HG03571 (cell line): ENCODE measurements around the gene RNF212.

ENCODE experiments used
- ATAC-seq: cut with Tn5 transposase; IDR thresholded peaks from one replicate; pipeline ENCODE4 v1.9.1; 2021; ENCODE audit not compliant: unreplicated experiment

RNF212 gene

DNA sequence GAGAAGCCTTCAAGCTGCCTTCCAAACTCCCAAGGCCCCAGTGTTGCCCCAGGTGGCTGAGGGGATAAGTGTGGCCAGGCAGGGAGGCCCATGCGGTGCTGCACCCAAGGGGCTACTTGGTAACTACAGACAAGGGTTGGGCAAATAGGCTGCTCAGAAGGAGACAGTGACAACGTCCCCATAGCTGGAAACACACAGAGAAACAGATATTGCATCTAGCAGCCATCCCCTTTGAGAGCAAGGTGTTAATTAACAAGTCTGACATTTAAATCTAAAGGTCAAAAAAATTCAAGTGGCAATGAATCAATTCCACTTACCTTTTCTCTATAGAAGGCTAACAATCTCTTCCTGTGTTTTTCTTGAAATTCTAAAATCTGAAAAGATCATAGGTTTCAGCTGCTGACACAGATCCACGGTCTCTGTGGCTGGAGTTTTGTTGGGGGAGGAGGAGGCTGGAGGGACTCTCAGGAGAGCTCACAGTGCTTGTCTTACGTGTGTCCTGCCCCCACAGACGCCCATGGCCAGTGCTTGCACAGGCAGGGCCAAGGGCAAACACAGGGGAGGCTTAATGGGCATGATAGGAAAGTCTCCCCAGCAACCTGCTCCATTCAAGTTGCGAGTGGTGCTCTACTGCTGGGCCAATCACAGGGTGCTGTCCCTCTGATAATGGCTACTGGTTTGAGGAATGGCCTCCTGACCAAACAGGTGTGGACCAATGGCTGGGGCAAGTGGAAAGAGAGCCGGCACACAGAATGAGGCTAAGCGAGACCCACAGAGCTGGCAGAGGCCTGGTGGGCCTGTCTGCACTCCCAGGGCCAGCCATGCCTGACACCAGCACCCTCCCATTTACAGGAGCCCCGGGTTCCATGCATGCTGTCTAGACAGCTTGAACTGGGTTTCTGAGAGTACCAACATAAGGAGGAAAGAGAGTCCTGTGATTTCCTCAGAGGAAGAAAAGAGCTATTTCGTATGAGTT is 22.6 kb downstream of the RNF212 start:
- no peak for ATAC-seq

DNA sequence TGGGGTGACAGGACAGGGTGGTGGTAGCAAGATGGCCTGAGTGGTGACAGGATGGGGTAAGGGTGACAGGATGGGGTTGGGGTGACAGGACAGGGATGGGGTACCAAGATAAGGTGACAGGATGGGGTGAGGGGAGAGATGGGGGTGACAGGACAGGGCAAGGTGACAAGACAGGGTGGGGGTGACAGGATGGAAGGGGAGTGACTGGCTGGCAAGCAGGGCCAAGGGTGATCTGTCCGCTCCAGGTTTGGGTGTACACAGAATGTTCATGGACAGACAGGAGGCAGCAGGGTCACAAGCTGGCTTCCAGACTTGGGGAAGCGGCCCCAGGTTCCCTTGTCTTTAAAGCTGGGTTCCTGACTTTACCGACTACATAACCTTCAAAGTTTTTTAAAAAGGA is 23.3 kb downstream of the RNF212 start:
- ATAC-seq, result no peak

GRCh38 chr4:1087371-1087770 is 26.0 kb downstream of the RNF212 start:
- no peak for ATAC-seq

- no peak for ATAC-seq
Measured at GRCh38 chr4:1086011-1086410, 27.4 kb downstream of the RNF212 start.

DNA sequence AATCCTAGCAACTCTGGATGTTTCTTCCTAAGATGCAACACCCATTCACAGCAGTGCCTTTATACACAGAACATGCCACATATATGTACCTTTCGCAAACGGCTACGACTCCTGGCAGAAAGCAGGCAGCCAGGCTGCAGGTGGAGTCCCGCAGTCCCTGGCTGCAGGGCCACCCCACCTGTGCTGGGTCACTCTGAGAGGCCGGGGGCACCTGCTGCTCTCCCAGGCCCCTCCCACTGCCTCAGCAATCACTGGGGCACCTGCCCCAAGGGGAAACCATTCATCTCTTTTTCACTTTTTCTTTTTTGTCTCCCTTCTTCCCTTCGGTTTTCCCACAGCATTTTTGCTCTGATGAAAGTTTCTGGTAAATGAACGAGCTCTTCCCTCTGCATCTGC is 28.0 kb downstream of the RNF212 start:
- ATAC-seq, result no peak

DNA sequence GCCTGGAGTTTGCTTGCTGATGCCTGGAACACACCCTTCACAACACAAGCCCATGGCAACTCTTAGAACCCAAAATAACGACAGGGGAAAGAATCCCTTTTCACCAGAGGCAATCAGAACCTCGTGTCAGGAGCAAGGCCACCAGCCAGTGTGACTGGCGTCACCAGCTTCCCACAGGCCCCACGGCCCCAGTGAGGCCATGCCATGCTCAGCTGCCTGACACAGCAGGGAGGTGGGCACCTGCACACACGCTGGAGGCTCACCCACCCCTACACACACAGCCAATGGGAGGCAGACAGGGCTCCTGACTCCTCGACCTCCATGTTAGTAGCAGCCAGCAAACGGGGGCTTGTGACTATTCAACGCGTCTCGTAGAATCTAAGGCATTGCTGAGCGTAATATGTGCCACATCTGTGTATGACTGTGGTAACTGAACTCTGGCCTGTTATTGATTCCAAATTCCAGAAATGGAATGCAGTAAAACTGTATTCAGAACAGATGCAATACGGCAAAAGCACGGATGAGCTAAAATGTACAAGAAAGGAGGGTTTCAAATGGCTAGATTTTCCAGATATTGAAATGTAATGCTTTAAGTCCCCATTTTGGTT is 28.5 kb downstream of the RNF212 start:
- no peak for ATAC-seq

- no peak for ATAC-seq
Measured at GRCh38 chr4:1084394-1084793, 29.0 kb downstream of the RNF212 start.

DNA sequence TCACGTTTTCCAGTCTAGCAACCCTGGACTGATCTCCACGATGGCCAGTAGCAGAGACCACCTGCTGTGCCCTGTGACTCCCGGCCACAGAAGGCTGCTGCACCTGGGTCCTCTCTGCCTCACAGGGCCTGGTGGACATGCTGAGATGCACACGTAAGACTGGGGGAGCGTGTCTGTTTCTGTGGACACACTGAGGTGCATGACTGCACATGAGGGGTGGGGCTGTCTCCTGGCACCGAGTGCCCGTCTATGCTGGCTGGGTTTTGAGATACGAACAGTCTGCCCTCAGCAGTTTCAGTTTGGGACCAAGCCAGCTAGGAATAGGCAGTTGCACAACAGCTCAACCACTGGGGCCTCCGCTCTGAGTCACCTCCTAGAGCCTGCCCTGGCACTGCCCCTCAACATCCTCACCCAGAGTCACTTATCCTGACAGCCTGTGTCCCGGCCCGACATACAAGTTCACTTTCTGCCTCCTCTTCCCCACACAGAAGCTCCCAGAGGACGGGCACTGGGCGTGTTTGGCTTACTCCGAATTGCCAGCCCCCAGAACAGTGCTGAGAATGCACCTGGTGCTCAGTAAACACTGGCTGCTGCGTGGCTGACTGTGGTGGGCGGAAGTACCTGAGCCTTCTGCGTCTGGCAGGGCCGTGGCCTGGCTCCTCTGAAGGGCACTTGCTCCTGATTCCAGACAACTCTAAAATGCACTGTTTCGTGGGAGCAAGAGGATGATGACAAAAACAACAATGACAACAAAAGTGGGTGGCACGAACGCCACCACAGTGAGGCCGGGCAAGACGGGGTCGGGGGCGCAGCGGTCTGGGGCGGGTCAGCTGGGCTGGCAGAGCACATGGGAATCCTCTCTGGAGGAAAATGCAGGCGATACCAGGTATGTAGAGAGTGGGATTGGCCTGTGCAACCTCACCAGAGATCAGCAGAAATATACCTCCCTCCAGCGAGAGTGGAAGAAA is 30.9 kb downstream of the RNF212 start:
- ATAC-seq, result no peak

GRCh38 chr4:1081689-1082040 is 31.7 kb downstream of the RNF212 start:
- ATAC-seq, result no peak

GRCh38 chr4:1080961-1081688 is 32.2 kb downstream of the RNF212 start:
- no peak for ATAC-seq

- no peak for ATAC-seq
Measured at GRCh38 chr4:1080432-1080831, 32.9 kb downstream of the RNF212 start.

GRCh38 chr4:1079711-1080265 is 33.6 kb downstream of the RNF212 start:
- no peak for ATAC-seq

DNA sequence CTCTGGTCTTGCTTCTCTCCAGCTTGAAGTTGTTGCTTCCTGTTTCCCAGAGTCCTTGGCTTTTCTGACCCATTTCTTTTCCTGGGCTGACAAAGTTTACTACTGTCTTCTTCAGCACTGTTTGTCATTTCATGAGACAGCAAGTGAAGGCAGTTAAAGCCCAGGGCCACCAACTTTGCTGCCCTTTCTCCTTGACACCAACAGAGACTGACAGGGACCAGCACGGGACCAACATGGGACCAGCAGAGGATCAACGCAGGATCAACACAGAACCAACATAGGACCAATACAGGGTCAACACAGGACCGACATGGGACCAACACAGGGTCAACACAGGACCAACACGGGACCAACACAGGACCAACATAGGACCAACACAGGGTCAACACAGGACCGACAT is 34.9 kb downstream of the RNF212 start:
- no peak for ATAC-seq

DNA sequence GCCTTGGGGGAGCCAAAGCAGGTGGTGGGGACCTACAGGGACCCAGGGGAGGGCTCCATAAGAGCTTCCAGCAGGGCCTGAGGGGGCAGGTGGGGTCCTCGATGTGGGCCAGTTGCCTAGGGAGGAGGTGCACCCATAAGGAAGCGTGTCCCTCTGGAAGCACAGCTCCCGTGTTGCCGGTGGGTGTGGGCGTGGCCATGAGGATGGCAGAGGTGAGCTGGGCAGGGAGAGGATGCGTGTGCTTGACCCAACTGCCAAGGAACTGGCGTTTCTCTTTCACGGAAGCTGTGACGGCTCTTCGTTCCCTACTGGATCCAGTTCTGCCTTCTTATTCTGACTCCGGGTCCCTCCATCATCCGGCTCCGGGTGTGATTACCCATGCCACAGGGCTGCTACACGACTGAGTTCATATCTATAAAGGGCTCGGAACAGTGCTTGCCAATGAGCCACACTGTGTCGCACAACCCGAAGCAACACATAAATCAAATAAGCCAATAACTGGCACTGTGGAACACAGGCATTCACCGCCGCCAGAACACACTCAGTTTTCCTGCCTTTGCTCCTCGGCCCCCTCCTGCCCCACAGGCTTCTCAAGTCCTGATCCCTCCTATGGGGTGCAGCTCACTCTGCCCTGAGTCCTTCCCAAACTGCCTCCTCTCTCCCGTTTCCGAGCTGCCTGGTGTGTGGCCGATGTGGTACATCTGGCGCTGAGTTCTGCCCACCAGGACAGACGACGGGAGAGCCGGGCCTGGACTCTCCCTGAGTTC is 35.5 kb downstream of the RNF212 start:
- no peak for ATAC-seq

DNA sequence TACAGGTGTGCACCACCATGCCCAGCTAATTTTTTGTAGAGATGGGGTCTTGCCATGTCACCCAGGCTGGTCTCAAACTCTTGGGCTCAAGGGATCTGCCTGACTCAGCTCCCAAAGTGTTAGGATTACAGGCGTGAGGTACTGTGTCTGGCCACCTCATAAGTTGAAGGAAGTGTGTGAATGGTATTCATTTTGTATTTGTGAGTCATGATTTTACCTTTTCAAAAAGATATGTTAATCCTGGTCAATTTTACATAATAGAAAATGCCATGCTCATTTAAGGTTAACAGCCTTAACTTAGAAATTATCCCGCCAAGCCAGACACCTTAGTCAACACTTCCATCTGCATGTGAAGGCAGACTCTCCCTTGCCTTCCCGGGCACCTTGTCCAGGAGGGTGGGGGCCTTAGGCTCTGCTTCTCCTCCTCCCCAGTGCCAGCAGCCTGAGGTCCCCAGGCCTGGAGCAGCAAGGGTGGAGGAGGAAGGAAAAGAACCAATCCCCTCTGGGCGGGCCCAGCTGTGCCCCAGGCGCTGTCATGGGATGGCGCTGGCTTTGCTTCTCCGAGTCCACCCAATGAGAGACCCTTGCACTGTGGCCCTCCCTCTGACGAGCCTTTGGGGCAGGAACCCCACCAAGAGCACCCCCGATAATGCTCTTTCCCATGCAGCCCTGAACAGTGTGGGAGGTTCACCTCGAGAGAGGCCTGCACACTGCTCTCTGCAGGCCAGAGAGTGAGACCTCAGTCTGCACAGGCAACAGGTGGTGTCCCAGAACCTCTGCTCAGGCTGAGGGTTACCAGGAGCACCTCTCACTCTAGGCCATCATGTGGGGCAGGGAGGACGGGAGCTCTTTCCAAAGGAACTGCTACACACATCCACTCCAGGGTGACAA is 37.3 kb downstream of the RNF212 start:
- ATAC-seq, result no peak

DNA sequence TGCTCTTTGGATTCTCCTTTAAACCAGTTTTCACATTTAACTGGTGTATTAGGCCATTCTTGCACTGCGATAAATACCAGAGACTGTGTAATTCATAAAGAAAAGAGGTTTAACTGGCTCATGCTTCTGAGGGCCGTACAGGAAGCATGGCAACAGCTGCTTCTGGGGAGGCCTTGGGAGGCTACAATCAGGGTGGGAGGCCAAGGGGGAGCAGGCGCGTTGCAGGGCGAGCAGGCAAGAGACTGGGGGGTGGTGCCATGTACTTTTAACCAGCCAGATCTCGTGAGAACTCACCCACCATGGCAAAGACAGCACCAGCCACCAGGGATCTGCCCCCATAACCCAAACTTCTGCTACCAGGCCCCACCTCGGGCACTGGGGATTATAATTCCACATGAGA is 38.1 kb downstream of the RNF212 start:
- no peak for ATAC-seq

GRCh38 chr4:1074077-1074476 is 39.3 kb downstream of the RNF212 start:
- no peak for ATAC-seq

DNA sequence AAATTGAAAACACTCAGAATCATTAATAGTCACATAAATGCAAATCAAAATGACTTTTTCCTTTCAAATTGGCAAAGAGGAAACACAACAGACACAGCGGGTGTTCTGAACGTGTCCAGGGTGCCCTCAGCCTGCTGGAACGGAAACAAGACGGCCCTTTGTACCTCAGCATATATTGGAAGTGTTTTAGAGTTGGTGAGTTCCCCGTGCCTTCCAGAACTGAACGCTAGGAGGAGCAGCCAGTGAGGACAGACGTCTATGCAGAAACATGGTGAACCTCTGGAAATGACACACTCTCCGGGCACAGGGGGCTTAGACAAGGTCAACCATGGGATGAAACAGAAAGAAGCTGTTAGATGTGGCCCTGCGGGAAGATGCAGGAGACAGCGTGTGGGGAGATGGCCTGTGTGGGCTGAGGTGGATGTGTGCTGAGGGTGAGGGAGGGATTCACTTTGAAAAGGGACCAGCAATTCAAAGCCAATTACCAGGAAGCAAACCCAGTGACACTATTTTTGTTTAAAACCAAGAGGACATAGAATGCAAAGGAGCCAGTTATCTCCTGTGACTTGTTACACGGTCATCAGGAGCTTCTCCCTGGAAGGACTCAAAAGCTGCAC is 40.4 kb downstream of the RNF212 start:
- no peak for ATAC-seq
